IMR-90 (cell line): Measurements from ENCODE around the gene PJA1.

ENCODE experiments used
- BHLHE40 ChIP-seq: fragments of 150-350 bp; IDR thresholded peaks from 2 replicates; pipeline ENCODE4 v1.6.1; 2016; ENCODE audit warnings: mild to moderate bottlenecking, low read depth, low read length
- CEBPB ChIP-seq: IDR thresholded peaks from 2 replicates; pipeline ENCODE4 v1.6.1; 2012; ENCODE audit warnings: low read depth, low read length, improper control_type of control experiment
- CHD1 ChIP-seq: IDR thresholded peaks from 2 replicates; pipeline ENCODE4 v1.6.1; 2012; ENCODE audit warnings: low read depth, low read length, improper control_type of control experiment
- FOS ChIP-seq: fragments of 150-350 bp; IDR thresholded peaks from 2 replicates; pipeline ENCODE4 v1.6.1; 2016; ENCODE audit warnings: low read depth, low read length
- MAFK ChIP-seq: IDR thresholded peaks from 2 replicates; pipeline ENCODE4 v1.6.1; 2012; ENCODE audit warnings: low read depth, low read length, improper control_type of control experiment
- MAZ ChIP-seq: IDR thresholded peaks from 2 replicates; pipeline ENCODE4 v1.6.1; 2012; ENCODE audit warnings: low read depth, mild to moderate bottlenecking, low read length, improper control_type of control experiment, moderate library complexity, borderline replicate concordance
- MXI1 ChIP-seq: IDR thresholded peaks from 2 replicates; pipeline ENCODE4 v1.6.1; 2012; ENCODE audit warnings: low read depth, mild to moderate bottlenecking, low read length, moderate library complexity, borderline replicate concordance
- POLR2A ChIP-seq: IDR thresholded peaks from 2 replicates; pipeline ENCODE4 v1.6.1; 2012; ENCODE audit warnings: mild to moderate bottlenecking, low read depth, low read length
- RAD21 ChIP-seq: IDR thresholded peaks from 2 replicates; pipeline ENCODE4 v1.6.1; 2012; ENCODE audit warnings: low read length, improper control_type of control experiment
- RCOR1 ChIP-seq: IDR thresholded peaks from 2 replicates; pipeline ENCODE4 v1.6.1; 2012; ENCODE audit warnings: mild to moderate bottlenecking, low read length, improper control_type of control experiment; ENCODE audit not compliant: insufficient replicate concordance
- SMC3 ChIP-seq: fragments of 150-350 bp; IDR thresholded peaks from 2 replicates; pipeline ENCODE4 v1.6.1; 2016; ENCODE audit warnings: low read depth, mild to moderate bottlenecking, antibody characterized with exemption, low read length, moderate library complexity
- USF2 ChIP-seq: fragments of 150-350 bp; IDR thresholded peaks from 2 replicates; pipeline ENCODE4 v1.6.1; 2017; ENCODE audit warnings: mild to moderate bottlenecking, antibody characterized with exemption, low read length, low read depth
- TF ChIP-seq, protein P1 (sequence below): conservative IDR thresholded peaks from 2 replicates; pipeline ENCODE4 v1.5.1; 2012; ENCODE audit warnings: mild to moderate bottlenecking, low read depth, low read length, improper control_type of control experiment

DNA sequence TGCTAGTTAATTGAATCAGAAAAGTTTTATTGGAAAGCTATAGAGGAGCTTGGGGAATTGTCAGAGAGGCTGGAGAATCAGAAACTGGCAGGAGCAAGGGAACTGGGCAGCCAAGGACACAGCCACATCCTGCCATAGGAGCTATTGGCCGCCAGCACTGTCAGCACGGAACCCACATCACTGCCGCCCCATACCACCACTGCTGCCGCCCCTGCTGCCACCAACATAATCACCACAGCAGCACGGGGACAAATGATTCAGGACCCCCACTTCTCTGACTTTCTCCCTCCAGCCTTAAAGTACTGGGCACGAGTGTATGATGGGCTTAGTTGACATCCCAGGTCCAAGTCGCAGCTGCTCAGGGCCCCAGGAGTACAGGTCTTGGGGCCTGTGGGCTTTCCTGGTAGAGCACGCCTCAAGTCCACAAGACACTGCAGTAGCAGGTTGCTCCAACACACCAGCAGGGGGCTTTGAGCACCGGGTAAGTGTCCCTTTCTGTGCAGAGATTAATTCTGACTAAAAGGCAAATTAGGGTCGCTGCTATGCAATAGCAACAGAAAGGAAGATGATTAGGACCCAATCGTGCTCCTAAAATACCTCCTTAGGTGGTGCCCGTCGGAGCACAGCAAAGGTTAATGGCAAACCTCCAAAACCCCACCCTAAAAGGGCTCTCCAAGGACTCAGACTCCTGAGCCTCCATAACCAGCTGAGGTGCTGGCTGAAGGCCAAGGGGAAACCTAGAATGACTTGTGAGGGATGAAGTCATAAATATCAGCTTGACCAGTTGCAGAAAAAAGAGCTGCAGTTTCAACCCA, 6.9 kb downstream of the PJA1 start:
- TF ChIP-seq, protein P1, sequence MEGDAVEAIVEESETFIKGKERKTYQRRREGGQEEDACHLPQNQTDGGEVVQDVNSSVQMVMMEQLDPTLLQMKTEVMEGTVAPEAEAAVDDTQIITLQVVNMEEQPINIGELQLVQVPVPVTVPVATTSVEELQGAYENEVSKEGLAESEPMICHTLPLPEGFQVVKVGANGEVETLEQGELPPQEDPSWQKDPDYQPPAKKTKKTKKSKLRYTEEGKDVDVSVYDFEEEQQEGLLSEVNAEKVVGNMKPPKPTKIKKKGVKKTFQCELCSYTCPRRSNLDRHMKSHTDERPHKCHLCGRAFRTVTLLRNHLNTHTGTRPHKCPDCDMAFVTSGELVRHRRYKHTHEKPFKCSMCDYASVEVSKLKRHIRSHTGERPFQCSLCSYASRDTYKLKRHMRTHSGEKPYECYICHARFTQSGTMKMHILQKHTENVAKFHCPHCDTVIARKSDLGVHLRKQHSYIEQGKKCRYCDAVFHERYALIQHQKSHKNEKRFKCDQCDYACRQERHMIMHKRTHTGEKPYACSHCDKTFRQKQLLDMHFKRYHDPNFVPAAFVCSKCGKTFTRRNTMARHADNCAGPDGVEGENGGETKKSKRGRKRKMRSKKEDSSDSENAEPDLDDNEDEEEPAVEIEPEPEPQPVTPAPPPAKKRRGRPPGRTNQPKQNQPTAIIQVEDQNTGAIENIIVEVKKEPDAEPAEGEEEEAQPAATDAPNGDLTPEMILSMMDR, result peak; percentile 51
- TF ChIP-seq USF2 (no peak), RAD21 (peak; percentile 40), BHLHE40 (no peak), FOS (no peak), MXI1 (no peak), POLR2A (no peak), CEBPB (no peak), MAZ (no peak), SMC3 (peak; percentile 42), RCOR1 (no peak), MAFK (no peak), CHD1 (no peak)
